ENCODE data around the gene KRT39.

The KRT39 gene

GRCh38 chr17:40980117-40980516 lies 13.4 kb upstream of the KRT39 start:
- no peak for FAIRE-seq

GRCh38 chr17:40978575-40979151 lies 11.9 kb upstream of the KRT39 start:
- FAIRE-seq = no peak

GRCh38 chr17:40975516-40975915 lies 8.8 kb upstream of the KRT39 start:
- no peak for FAIRE-seq

GRCh38 chr17:40974366-40974765 lies 7.6 kb upstream of the KRT39 start:
- FAIRE-seq = no peak

- FAIRE-seq = no peak
Observed at GRCh38 chr17:40967582-40967981, 834 bp upstream of the KRT39 start.

- no peak for FAIRE-seq
Observed at GRCh38 chr17:40963838-40964237, 2.9 kb downstream of the KRT39 start.

- FAIRE-seq = no peak
Observed at GRCh38 chr17:40962059-40962561, 4.6 kb downstream of the KRT39 start.

- FAIRE-seq = no peak
Observed at GRCh38 chr17:40961591-40961990, 5.2 kb downstream of the KRT39 start.

- FAIRE-seq = no peak
Observed at GRCh38 chr17:40960144-40960543, 6.6 kb downstream of the KRT39 start.

GRCh38 chr17:40958086-40958953 lies 8.4 kb downstream of the KRT39 start:
- FAIRE-seq = no peak

GRCh38 chr17:40956401-40957254 lies 10.1 kb downstream of the KRT39 start:
- FAIRE-seq = no peak

GRCh38 chr17:40953881-40954280 lies 12.9 kb downstream of the KRT39 start:
- FAIRE-seq = no peak

- no peak for FAIRE-seq
Observed at GRCh38 chr17:40952661-40953060, 14.1 kb downstream of the KRT39 start.

GRCh38 chr17:40952154-40952553 lies 14.6 kb downstream of the KRT39 start:
- no peak for FAIRE-seq

- no peak for FAIRE-seq
Observed at GRCh38 chr17:40951011-40951622, 15.6 kb downstream of the KRT39 start.

- FAIRE-seq = no peak
Observed at GRCh38 chr17:40950176-40950575, 16.6 kb downstream of the KRT39 start.

- FAIRE-seq = no peak
Observed at GRCh38 chr17:40949418-40949817, 17.3 kb downstream of the KRT39 start.

GRCh38 chr17:40947929-40948328 lies 18.8 kb downstream of the KRT39 start:
- no peak for FAIRE-seq

GRCh38 chr17:40945414-40945813 lies 21.3 kb downstream of the KRT39 start:
- FAIRE-seq = no peak

- FAIRE-seq = no peak
Observed at GRCh38 chr17:40944531-40944930, 22.2 kb downstream of the KRT39 start.

- no peak for FAIRE-seq
Observed at GRCh38 chr17:40942553-40942952, 24.2 kb downstream of the KRT39 start.

- no peak for FAIRE-seq
Observed at GRCh38 chr17:40940266-40940665, 26.5 kb downstream of the KRT39 start.

- FAIRE-seq = no peak
Observed at GRCh38 chr17:40938981-40939380, 27.8 kb downstream of the KRT39 start.

Data from endometrium (tissue), 2 donors.